HG02642 (cell line): Measurements from ENCODE around the gene AGRN.

ENCODE experiments used
- ATAC-seq: cut with Tn5 transposase; IDR thresholded peaks from one replicate; pipeline ENCODE4 v1.9.1; 2021; ENCODE audit warnings: mild to moderate bottlenecking; ENCODE audit not compliant: unreplicated experiment, poor library complexity

AGRN gene

GRCh38 chr1:1033731-1034438, 14.0 kb downstream of the AGRN start:
- ATAC-seq: no peak

DNA sequence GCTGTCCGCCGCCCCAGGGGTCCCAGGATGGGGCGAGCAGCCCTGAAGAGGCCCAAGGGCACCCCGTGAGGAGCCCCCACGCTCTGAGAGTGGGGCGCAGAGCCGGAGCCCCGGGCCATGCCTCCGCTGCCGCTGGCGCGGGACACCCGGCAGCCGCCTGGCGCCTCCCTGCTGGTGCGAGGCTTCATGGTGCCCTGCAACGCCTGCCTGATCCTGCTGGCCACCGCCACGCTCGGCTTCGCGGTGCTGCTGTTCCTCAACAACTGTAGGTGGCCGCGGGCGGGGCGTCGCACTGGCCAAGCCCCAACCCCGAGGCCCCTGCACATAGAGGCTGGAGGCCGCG, 14.5 kb downstream of the AGRN start:
- no peak for ATAC-seq

- no peak for ATAC-seq
Measured at GRCh38 chr1:1035291-1035943, 15.5 kb downstream of the AGRN start.

GRCh38 chr1:1037366-1038327, 17.7 kb downstream of the AGRN start:
- ATAC-seq: no peak

DNA sequence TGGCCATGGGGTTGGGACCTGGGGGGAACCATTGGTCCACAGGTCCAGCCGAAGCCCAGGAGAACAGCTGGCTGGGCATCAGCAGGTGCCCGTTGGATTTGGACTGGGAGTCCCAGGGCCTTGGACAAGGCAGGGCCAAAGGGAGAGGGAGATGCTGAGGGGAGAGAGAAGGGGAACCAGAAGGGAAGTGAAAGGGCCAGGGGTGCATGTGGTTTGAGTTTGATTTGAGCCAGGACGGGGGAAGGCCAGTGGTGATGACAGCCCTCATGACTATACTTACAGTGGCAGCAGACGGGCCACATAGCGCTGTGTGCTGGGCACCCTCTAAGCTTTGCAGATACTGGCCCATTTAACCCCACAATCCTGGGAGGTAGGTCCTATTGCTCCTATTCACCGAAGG, 18.8 kb downstream of the AGRN start:
- ATAC-seq: peak; percentile 39

GRCh38 chr1:1039145-1039910, 19.4 kb downstream of the AGRN start:
- ATAC-seq: no peak

DNA sequence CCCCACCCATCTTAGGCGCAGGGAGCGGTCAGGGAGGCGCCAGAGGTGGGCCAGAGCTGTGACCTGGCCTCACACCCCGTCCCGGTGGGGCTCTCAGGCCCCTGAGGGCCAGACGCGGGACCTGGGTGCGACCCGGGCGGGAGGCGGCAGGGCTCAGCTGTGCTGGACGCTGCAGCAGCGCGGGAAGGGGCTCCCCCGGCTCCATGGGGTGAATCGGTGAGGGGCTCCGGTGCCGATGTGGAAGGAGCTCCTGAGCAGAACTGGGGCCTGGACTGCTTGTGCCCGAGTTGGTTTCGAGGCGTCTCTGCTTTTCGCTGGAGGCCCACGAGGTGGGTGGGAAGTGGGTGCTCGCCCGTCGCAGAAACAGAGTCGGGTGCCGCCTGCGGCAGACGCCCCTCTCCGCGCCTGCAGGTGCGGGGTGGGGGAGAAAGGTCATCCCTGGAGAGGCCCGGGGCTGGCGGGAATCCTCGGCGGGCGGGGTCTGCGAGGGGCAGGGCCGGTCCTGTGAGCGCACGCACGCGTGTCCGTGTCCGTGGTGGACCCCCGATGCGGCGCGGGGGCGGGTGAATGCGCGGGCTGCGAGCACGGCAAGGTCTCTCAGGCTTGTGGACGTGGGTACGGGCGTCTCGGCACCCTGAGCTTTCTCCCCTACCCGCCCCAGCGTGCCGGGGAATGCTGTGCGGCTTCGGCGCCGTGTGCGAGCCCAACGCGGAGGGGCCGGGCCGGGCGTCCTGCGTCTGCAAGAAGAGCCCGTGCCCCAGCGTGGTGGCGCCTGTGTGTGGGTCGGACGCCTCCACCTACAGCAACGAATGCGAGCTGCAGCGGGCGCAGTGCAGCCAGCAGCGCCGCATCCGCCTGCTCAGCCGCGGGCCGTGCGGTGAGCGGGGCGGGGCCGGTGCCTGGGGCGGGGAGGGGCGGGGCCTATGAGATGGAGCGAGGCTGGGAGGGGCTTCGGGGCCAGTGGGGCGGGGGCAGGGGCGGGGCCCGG, 20.4 kb downstream of the AGRN start:
- peak; percentile 40 for ATAC-seq

DNA sequence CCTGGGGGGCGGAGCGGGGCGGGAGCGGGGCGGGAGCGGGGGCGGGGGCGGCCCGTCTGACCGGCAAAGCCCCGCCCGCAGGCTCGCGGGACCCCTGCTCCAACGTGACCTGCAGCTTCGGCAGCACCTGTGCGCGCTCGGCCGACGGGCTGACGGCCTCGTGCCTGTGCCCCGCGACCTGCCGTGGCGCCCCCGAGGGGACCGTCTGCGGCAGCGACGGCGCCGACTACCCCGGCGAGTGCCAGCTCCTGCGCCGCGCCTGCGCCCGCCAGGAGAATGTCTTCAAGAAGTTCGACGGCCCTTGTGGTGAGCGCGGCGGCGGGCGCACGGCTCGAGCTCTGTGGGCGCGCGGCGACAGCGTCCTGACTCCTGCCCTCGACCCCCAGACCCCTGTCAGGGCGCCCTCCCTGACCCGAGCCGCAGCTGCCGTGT, 21.2 kb downstream of the AGRN start:
- no peak for ATAC-seq

DNA sequence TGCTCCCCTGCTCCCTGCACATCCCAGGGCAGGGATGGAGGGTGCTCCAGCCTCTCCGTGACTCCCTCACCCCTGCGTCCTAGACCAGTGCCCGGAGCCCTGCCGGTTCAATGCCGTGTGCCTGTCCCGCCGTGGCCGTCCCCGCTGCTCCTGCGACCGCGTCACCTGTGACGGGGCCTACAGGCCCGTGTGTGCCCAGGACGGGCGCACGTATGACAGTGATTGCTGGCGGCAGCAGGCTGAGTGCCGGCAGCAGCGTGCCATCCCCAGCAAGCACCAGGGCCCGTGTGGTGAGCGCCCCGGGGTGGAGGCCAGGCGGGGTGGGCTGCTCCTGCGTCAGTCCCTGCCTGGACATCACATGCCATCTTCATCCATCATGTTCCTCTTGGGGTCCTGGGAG, 22.0 kb downstream of the AGRN start:
- no peak for ATAC-seq

DNA sequence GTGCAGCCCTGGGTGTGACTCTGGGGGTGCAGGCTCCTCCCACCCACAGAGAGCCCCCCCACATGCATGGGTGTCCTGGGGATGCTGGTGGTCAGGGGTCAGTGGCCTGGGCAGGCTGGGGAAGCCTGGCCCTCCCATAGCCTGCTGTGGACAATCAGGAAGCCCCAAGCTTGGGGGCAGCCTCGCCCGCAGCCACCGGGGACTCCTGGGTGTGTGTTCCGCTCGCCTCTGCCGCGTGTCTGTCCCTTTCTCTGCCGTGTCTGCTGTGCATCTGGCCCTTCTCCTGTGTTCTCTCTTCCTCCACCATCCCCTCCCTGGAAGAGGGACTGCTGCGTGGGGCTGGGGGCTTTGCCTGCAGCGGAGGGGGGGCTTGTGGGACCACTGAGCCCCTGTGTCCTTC, 22.9 kb downstream of the AGRN start:
- ATAC-seq: no peak

DNA sequence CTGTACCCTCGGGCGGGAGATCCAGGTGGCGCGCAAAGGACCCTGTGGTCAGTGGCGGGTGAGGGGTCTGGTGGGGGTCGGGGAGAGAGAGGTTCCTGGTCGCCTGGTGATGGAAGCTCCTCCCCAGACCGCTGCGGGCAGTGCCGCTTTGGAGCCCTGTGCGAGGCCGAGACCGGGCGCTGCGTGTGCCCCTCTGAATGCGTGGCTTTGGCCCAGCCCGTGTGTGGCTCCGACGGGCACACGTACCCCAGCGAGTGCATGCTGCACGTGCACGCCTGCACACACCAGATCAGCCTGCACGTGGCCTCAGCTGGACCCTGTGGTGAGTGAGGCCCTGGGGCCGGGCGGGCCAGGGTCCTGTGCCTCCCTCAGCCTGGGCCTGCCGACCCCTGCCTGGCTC, 23.5 kb downstream of the AGRN start:
- no peak for ATAC-seq

DNA sequence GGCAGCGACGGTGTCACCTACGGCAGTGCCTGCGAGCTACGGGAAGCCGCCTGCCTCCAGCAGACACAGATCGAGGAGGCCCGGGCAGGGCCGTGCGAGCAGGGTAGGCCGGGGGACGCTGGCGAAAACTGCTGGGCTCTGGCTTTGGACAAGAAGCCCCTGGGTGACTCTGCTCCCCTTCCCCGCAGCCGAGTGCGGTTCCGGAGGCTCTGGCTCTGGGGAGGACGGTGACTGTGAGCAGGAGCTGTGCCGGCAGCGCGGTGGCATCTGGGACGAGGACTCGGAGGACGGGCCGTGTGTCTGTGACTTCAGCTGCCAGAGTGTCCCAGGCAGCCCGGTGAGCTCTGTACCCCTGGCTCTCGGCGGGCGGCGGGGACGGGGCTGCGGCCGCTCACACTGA, 24.0 kb downstream of the AGRN start:
- ATAC-seq: no peak

DNA sequence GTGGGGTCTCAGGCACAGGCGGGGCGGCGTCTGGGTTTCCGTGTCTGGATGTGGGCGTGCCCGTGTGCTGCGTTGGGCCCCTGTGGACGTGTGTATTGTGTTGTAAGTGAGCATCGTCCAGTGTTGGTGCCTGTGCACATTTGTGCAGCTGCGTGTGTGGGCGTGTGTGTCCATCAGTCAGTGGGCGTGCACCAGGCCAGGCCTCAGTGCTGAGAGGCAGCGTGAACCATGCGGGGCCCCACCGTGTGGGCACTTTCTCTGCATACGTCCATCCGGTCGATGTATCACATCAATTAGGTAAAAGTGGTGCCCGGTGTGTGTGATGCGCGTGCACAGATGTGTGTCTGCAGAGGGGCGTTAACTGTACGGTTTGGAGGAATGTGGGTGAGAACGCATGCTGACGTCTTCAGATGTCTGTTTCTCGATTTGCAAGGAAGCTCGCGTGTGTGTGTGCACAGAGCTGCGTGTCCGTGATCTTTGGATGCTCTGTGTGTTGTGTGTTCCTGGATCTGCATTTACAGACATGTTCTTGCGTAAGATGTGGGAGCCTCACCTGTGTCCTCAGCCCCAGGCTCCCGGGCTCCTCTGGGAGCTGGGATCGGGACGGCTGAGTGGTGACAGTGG, 24.6 kb downstream of the AGRN start:
- no peak for ATAC-seq

DNA sequence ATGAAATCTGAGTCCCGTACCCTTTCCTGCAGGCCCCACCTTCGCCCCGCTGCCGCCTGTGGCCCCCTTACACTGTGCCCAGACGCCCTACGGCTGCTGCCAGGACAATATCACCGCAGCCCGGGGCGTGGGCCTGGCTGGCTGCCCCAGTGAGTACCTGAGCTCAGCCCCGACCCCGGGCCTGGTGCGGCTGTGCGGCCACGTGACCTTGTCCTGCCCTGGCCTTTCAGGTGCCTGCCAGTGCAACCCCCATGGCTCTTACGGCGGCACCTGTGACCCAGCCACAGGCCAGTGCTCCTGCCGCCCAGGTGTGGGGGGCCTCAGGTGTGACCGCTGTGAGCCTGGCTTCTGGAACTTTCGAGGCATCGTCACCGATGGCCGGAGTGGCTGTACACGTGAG, 25.2 kb downstream of the AGRN start:
- ATAC-seq: no peak

- ATAC-seq: no peak
Measured at GRCh38 chr1:1046243-1046642, 26.3 kb downstream of the AGRN start.

DNA sequence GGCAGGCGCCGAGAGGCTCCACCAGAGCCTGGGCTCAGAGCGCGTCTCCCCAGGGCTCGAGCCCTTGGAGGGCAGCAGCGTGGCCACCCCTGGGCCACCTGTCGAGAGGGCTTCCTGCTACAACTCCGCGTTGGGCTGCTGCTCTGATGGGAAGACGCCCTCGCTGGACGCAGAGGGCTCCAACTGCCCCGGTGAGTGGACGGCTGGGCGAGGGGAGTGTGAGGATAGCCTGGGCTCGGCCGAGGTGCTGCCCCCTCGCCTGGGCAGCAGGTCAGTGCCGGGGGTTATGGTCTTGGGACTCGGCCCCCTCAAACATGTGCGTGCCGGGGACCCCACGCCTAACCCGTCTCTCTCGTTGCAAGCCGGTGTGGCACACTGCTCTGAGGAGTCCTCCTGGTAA, 26.8 kb downstream of the AGRN start:
- ATAC-seq: no peak

GRCh38 chr1:1047407-1047806, 27.5 kb downstream of the AGRN start:
- ATAC-seq: no peak

- no peak for ATAC-seq
Measured at GRCh38 chr1:1047963-1048362, 28.0 kb downstream of the AGRN start.

- no peak for ATAC-seq
Measured at GRCh38 chr1:1048765-1049164, 28.8 kb downstream of the AGRN start.
